Esophagus squamous epithelium (tissue), 5 donors: ENCODE measurements around the gene MSANTD3. TPM values are rescaled to one million over a fixed set of nuclear protein-coding genes. Genes with fewer than 3 reads are reported as not detected.

Experiments used
- DNase-seq: peaks from one replicate; lab custom pipeline; 2025; lab: John Stamatoyannopoulos, UW
- H3K27ac ChIP-seq, 4 donors: fragments of 200-600 bp; sonication (generic); one replicate each; pipeline ENCODE4 v1.5.1; 2016 to 2019; ENCODE audit warnings: mild to moderate bottlenecking in 1 of 4
- H3K27me3 ChIP-seq, 4 donors: fragments of 200-600 bp; sonication (generic); 1 replicate in 3 of 4; 2 replicates in 1 of 4; pipeline versions ENCODE4 v1.5.1 to v1.6.0; 2017 to 2021; ENCODE audit warnings: antibody characterized with exemption in 1 of 4
- H3K36me3 ChIP-seq, 3 donors: fragments of 200-600 bp; sonication (generic); one replicate each; pipeline ENCODE4 v1.5.1; 2016 to 2019
- H3K4me1 ChIP-seq, 3 donors: fragments of 200-600 bp; sonication (generic); one replicate each; pipeline ENCODE4 v1.5.1; 2017 to 2019
- H3K4me3 ChIP-seq, 4 donors: fragments of 200-600 bp; sonication (generic); 1 replicate in 3 of 4; 2 replicates in 1 of 4; pipeline ENCODE4 v1.5.1; 2016 to 2019; ENCODE audit warnings: mild to moderate bottlenecking in 2 of 4, moderate library complexity in 1 of 4
- H3K9me3 ChIP-seq, 3 donors: fragments of 200-600 bp; sonication (generic); one replicate each; pipeline ENCODE4 v1.5.1; 2016 to 2019
- CTCF ChIP-seq, 6 experiments: fragments of 450-650 bp in 4 of 6; fragments of 200-600 bp in 2 of 6; sonication (generic) in 2 of 6; IDR thresholded peaks; one replicate each; pipeline ENCODE4 v1.5.1; 2016 to 2019; ENCODE audit warnings: antibody characterized with exemption in 6 of 6, mild to moderate bottlenecking in 4 of 6, moderate library complexity in 4 of 6
- POLR2A ChIP-seq, 4 donors: fragments of 450-650 bp; IDR thresholded peaks; one replicate each; pipeline ENCODE4 v1.6.1; 2017; ENCODE audit warnings: antibody characterized with exemption in 4 of 4, mild to moderate bottlenecking in 4 of 4, moderate library complexity in 3 of 4
- WGBS, 2 donors: methylation state at CpG; one replicate each; pipeline ENCODE4 v1.1.5; 2018; 5-methylcytosine and 5-hydroxymethylcytosine counted together
- intact Hi-C: fragments of 100-400 bp; cut with DNase I; formaldehyde crosslinking; loops from one replicate; pipeline ENCODE4 v1.15.0; 2022
- total RNA-seq, 4 donors: library from RNA; depleted of rRNA; stranded (reverse); fragments of >200 nt; gene quantifications; one replicate each; pipeline ENCODE4 v1.1.0, GENCODE V29; 2016
- donor health status: DM: yes; HTN: yes; CAD: no.

Gene MSANTD3
- total RNA-seq, 4 donors from 2014 or later, result 14.9 to 24.2 (median 18.1) TPM

- no peak for TF ChIP-seq CTCF (IDR thresholded peaks at IDR 0.05)
- no peak for TF ChIP-seq POLR2A (IDR thresholded peaks at IDR 0.05)
- DNase-seq, result no peak
- no peak overlapping the region for H3K27ac ChIP-seq
- intact Hi-C loops, result no loop called here
- H3K4me3 ChIP-seq, result no peak overlapping the region
- H3K36me3 ChIP-seq, result peaks cover 0 to 55% (median 0%) of the 10 kb centered on the region in 3 donors
- no peaks in the 10 kb centered on the region for H3K27me3 ChIP-seq
- peaks cover 0 to 3% (median 2%) of the 10 kb centered on the region in 3 donors for H3K4me1 ChIP-seq
- no peaks in the 10 kb centered on the region for H3K9me3 ChIP-seq
Observed at GRCh38 chr9:100447041-100447440, 20.1 kb downstream of the MSANTD3 start.

DNA sequence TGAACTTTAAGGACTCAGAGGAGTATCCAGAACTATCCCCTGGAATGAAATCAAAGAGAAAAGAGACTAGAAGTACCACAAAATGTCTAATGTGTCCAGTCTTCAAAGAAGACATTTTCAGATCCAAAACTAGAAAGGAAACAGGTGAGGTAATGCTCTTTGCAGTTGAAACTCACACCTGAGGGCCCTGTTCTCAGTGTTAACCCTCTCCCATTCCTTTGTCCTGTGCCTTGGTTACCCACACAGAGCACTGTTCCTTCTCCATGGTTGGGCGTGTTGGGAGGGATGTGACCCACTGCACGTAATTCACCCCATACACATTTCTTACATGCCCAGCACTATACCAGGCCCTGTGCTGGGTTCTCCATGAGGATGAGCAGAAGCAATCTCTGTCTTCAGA lies 21.3 kb downstream of the MSANTD3 start:
- WGBS, 2 donors, result 83 to 94% methylated on average over 2 of the region's 2 CpGs
- Histone ChIP-seq H3K36me3 (peaks cover 0 to 56% (median 0%) of the 10 kb centered on the region in 3 donors), H3K4me1 (peaks cover 0 to 3% (median 2%) of the 10 kb centered on the region in 3 donors), H3K4me3 (no peak overlapping the region), H3K27me3 (no peaks in the 10 kb centered on the region), H3K27ac (no peak overlapping the region), H3K9me3 (no peaks in the 10 kb centered on the region)
- DNase-seq, result no peak
- no peak for TF ChIP-seq POLR2A (IDR thresholded peaks at IDR 0.05)
- no peak for TF ChIP-seq CTCF (IDR thresholded peaks at IDR 0.05)
- intact Hi-C loops, result no loop called here

DNA sequence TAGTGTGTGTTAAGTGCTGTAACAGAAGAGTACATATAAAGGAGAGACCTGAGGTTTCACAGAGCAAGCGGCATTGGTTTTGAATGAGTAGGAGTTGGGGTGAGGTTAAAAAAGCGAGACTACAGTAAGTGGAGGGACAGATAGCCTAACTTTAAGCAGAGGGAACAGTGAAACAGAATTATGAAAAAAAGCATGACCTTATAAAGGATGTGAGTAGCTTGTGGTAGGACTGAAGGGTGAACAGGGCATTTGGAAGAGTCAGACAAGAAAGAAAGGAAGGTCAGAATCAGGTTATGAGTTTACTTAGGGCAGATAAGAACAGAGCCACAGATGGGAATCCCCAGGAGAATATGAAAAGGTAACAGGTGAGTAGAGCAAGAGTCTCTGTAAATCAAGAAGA lies 22.5 kb downstream of the MSANTD3 start:
- no peaks in the 10 kb centered on the region for H3K27me3 ChIP-seq
- H3K4me3 ChIP-seq, result no peak overlapping the region
- H3K9me3 ChIP-seq, result no peaks in the 10 kb centered on the region
- peaks cover 0 to 58% (median 0%) of the 10 kb centered on the region in 3 donors for H3K36me3 ChIP-seq
- no peak overlapping the region for H3K27ac ChIP-seq
- DNase-seq, result no peak
- no peak for TF ChIP-seq POLR2A (IDR thresholded peaks at IDR 0.05)
- TF ChIP-seq CTCF (IDR thresholded peaks at IDR 0.05), result no peak
- H3K4me1 ChIP-seq, result no peaks in the 10 kb centered on the region
- WGBS, 2 donors, result 89 to 100% methylated on average over 2 of the region's 2 CpGs
- intact Hi-C loops, result no loop called here

- DNase-seq, result no peak
- Histone ChIP-seq H3K27me3 (no peaks in the 10 kb centered on the region), H3K4me3 (no peak overlapping the region), H3K4me1 (no peaks in the 10 kb centered on the region), H3K9me3 (no peaks in the 10 kb centered on the region), H3K27ac (no peak overlapping the region), H3K36me3 (peaks cover 0 to 49% (median 0%) of the 10 kb centered on the region in 3 donors)
- 97% methylated on average over 2 of the region's 2 CpGs for WGBS, 2 donors
- intact Hi-C loops, result no loop called here
- TF ChIP-seq CTCF (IDR thresholded peaks at IDR 0.05) (no peak), POLR2A (IDR thresholded peaks at IDR 0.05) (no peak)
Observed at GRCh38 chr9:100452894-100453293, 26.0 kb downstream of the MSANTD3 start.

DNA sequence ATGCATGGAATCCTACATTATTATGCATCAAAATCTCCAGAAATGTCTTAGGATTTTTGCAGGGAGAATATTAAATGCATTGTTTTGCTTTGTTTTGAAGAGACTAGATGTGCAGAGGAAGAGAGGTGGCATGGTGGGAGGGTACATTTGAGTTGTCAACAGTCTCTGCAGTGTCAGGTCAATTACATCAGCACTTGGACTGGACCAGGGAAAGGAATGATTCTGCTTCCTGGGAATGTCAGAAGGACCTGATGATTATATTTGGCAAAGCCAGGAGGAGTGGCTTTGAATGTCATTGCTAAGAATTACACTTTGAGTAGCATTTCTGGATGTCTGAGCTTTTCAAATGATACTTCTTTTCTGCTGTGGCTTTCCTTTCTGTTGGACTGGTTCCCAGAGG lies 28.5 kb downstream of the MSANTD3 start:
- DNase-seq, result no peak
- Histone ChIP-seq H3K36me3 (peaks cover 0 to 40% (median 0%) of the 10 kb centered on the region in 3 donors), H3K4me1 (no peaks in the 10 kb centered on the region), H3K4me3 (no peak overlapping the region), H3K9me3 (no peaks in the 10 kb centered on the region), H3K27me3 (no peaks in the 10 kb centered on the region), H3K27ac (no peak overlapping the region)
- no peak for TF ChIP-seq CTCF (IDR thresholded peaks at IDR 0.05)
- intact Hi-C loops, result no loop called here
